Measurements from ENCODE around the gene EXTL1.
A peak's percentile ranks its signal among the peaks of the same experiment; 100 is the strongest.

The EXTL1 gene

GRCh38 chr1:26025517-26025916 is 3.9 kb downstream of the EXTL1 start:
- no peaks in the 10 kb centered on the region for H3K36me3 ChIP-seq
- peaks cover 35 to 70% (median 54%) of the 10 kb centered on the region in 10 experiments for H3K4me1 ChIP-seq
- H3K27me3 ChIP-seq: no peaks in the 10 kb centered on the region
- no peaks in the 10 kb centered on the region for H3K9me3 ChIP-seq (replicated peaks in 1 of 11)
- H4K20me1 ChIP-seq: no peaks in the 10 kb centered on the region; a peak in 1 of 22 replicates
- no peak overlapping the region for H3K27ac ChIP-seq
- H3K4me2 ChIP-seq: no peak overlapping the region
- H3K4me3 ChIP-seq: no peak overlapping the region
- no peak for TF ChIP-seq Cebpa-rat (IDR thresholded peaks at IDR 0.05)
- H3K9ac ChIP-seq: no peak overlapping the region

GRCh38 chr1:26027716-26028489 is 6.3 kb downstream of the EXTL1 start:
- H3K4me1 ChIP-seq: peaks cover 11 to 46% (median 30%) of the 10 kb centered on the region in 10 experiments

GRCh38 chr1:26028490-26028980 is 7.0 kb downstream of the EXTL1 start:
- peak overlapping the region in 1 of 11 experiments; percentile 40; a peak in 1 of 22 replicates for H3K9ac ChIP-seq
- no peak overlapping the region for H3K4me3 ChIP-seq
- H3K4me1 ChIP-seq: peaks cover 11 to 39% (median 23%) of the 10 kb centered on the region in 10 experiments
- H3K4me2 ChIP-seq: peak overlapping the region in 9 of 11 experiments; percentile 2 to 80 (median 57); a peak in 9 of 22 replicates
- H3K27me3 ChIP-seq: no peaks in the 10 kb centered on the region
- no peak for TF ChIP-seq Cebpa-rat (IDR thresholded peaks at IDR 0.05)
- no peak overlapping the region for H3K27ac ChIP-seq
- H4K20me1 ChIP-seq: no peaks in the 10 kb centered on the region; a peak in 1 of 22 replicates
- no peaks in the 10 kb centered on the region for H3K36me3 ChIP-seq
- H3K9me3 ChIP-seq (replicated peaks in 1 of 11): no peaks in the 10 kb centered on the region

More at GRCh38 chr1:26027716-26028489, 6.3 kb downstream of the EXTL1 start:
- no peaks in the 10 kb centered on the region for H3K9me3 ChIP-seq (replicated peaks in 1 of 11)
- no peaks in the 10 kb centered on the region for H3K27me3 ChIP-seq
- peak overlapping the region in 9 of 11 experiments; percentile 2 to 80 (median 57); a peak in 13 of 22 replicates for H3K4me2 ChIP-seq
- no peaks in the 10 kb centered on the region; a peak in 1 of 22 replicates for H4K20me1 ChIP-seq
- peak overlapping the region in 1 of 11 experiments; percentile 22; a peak in 1 of 22 replicates for H3K27ac ChIP-seq
- peak overlapping the region in 1 of 11 experiments; percentile 40; a peak in 2 of 22 replicates for H3K9ac ChIP-seq
- H3K4me3 ChIP-seq: no peak overlapping the region
- no peaks in the 10 kb centered on the region for H3K36me3 ChIP-seq
- no peak for TF ChIP-seq Cebpa-rat (IDR thresholded peaks at IDR 0.05)

GRCh38 chr1:26029054-26029863 is 7.7 kb downstream of the EXTL1 start:
- Histone ChIP-seq H4K20me1 (no peaks in the 10 kb centered on the region; a peak in 1 of 22 replicates), H3K27me3 (peaks cover 0 to 3% (median 0%) of the 10 kb centered on the region in 11 experiments; a peak in 5 of 22 replicates), H3K4me2 (no peak overlapping the region), H3K9ac (no peak overlapping the region), H3K27ac (no peak overlapping the region), H3K9me3 (replicated peaks in 1 of 11) (no peaks in the 10 kb centered on the region), H3K4me3 (no peak overlapping the region), H3K36me3 (no peaks in the 10 kb centered on the region), H3K4me1 (peaks cover 5 to 32% (median 19%) of the 10 kb centered on the region in 10 experiments; a peak in 19 of 20 replicates)
- TF ChIP-seq Cebpa-rat (IDR thresholded peaks at IDR 0.05): no peak

- Histone ChIP-seq H3K4me1 (peaks cover 10 to 32% (median 23%) of the 10 kb centered on the region in 10 experiments), H3K27ac (no peak overlapping the region), H3K9me3 (replicated peaks in 1 of 11) (no peaks in the 10 kb centered on the region), H3K27me3 (peaks cover 0 to 10% (median 0%) of the 10 kb centered on the region in 11 experiments; a peak in 6 of 22 replicates), H3K4me3 (no peak overlapping the region), H3K4me2 (no peak overlapping the region), H3K9ac (no peak overlapping the region), H3K36me3 (no peaks in the 10 kb centered on the region), H4K20me1 (no peaks in the 10 kb centered on the region; a peak in 1 of 22 replicates)
- TF ChIP-seq Cebpa-rat (IDR thresholded peaks at IDR 0.05): no peak
Measured at GRCh38 chr1:26029864-26030481, 8.4 kb downstream of the EXTL1 start.

GRCh38 chr1:26031196-26031595 is 9.6 kb downstream of the EXTL1 start:
- no peak for TF ChIP-seq Cebpa-rat (IDR thresholded peaks at IDR 0.05)
- H4K20me1 ChIP-seq: no peaks in the 10 kb centered on the region; a peak in 1 of 22 replicates
- no peak overlapping the region for H3K4me3 ChIP-seq
- no peak overlapping the region for H3K4me2 ChIP-seq
- H3K9me3 ChIP-seq (replicated peaks in 1 of 11): no peaks in the 10 kb centered on the region
- H3K9ac ChIP-seq: no peak overlapping the region; a peak in 2 of 22 replicates
- no peaks in the 10 kb centered on the region for H3K36me3 ChIP-seq
- H3K4me1 ChIP-seq: peaks cover 14 to 32% (median 27%) of the 10 kb centered on the region in 10 experiments
- no peak overlapping the region for H3K27ac ChIP-seq
- peaks cover 0 to 10% (median 0%) of the 10 kb centered on the region in 11 experiments; a peak in 6 of 22 replicates for H3K27me3 ChIP-seq

GRCh38 chr1:26031611-26032220 is 10.1 kb downstream of the EXTL1 start:
- Histone ChIP-seq H3K4me1 (peaks cover 19 to 37% (median 31%) of the 10 kb centered on the region in 10 experiments), H3K4me3 (no peak overlapping the region), H3K27ac (no peak overlapping the region), H3K9ac (no peak overlapping the region; a peak in 2 of 22 replicates), H3K9me3 (replicated peaks in 1 of 11) (no peaks in the 10 kb centered on the region), H3K36me3 (no peaks in the 10 kb centered on the region), H3K4me2 (no peak overlapping the region), H3K27me3 (peaks cover 0 to 10% (median 0%) of the 10 kb centered on the region in 11 experiments; a peak in 6 of 22 replicates), H4K20me1 (no peaks in the 10 kb centered on the region; a peak in 1 of 22 replicates)
- no peak for TF ChIP-seq Cebpa-rat (IDR thresholded peaks at IDR 0.05)

- peaks cover 17 to 30% (median 25%) of the 10 kb centered on the region in 10 experiments for H3K4me1 ChIP-seq
- no peak for TF ChIP-seq Cebpa-rat (IDR thresholded peaks at IDR 0.05)
Measured at GRCh38 chr1:26032656-26033357, 11.2 kb downstream of the EXTL1 start.

More at GRCh38 chr1:26032656-26033357, 11.2 kb downstream of the EXTL1 start:
- H3K27me3 ChIP-seq: peaks cover 0 to 10% (median 0%) of the 10 kb centered on the region in 11 experiments; a peak in 6 of 22 replicates
- H3K4me3 ChIP-seq: no peak overlapping the region
- H3K9ac ChIP-seq: no peak overlapping the region
- no peak overlapping the region for H3K4me2 ChIP-seq
- no peaks in the 10 kb centered on the region for H3K36me3 ChIP-seq
- H4K20me1 ChIP-seq: no peaks in the 10 kb centered on the region; a peak in 1 of 22 replicates
- H3K27ac ChIP-seq: no peak overlapping the region
- no peaks in the 10 kb centered on the region for H3K9me3 ChIP-seq (replicated peaks in 1 of 11)
